A549 (cell line): Measurements from ENCODE around the gene UPB1.

ENCODE experiments used
- BHLHE40 ChIP-seq: IDR thresholded peaks from 2 replicates; pipeline ENCODE4 v1.6.1; 2012; ENCODE audit warnings: low read depth, low read length, inconsistent platforms
- CEBPB ChIP-seq, 2 experiments: fragments of >200 bp in 1 of 2; sonication (Bioruptor Twin) in 1 of 2; formaldehyde crosslinking in 1 of 2; IDR thresholded peaks; 2 replicates each; pipeline ENCODE4 v1.6.1; 2012 to 2016
- CTCF ChIP-seq: fragments of >200 bp; sonication (Bioruptor Twin); formaldehyde crosslinking; IDR thresholded peaks from 3 replicates; pipeline ENCODE4 v1.5.1; 2016
- EP300 ChIP-seq, 2 experiments: fragments of >200 bp; sonication (Bioruptor Twin); formaldehyde crosslinking; IDR thresholded peaks; 2 replicates in 1 of 2; 3 replicates in 1 of 2; pipeline ENCODE4 v1.6.1; 2016 to 2017
- HEYL ChIP-seq: fragments of 250-450 bp; sonication (Bioruptor Pico); IDR thresholded peaks from 2 replicates; pipeline ENCODE4 v1.8.0; 2021; ENCODE audit warnings: mild to moderate bottlenecking, moderate library complexity
- JUNB ChIP-seq: fragments of >200 bp; sonication (Bioruptor Twin); formaldehyde crosslinking; IDR thresholded peaks from 2 replicates; pipeline ENCODE4 v1.6.1; 2016
- MAFK ChIP-seq: fragments of 450-650 bp; IDR thresholded peaks from 2 replicates; pipeline ENCODE4 v1.6.1; 2014; ENCODE audit not compliant: partially characterized antibody
- MAZ ChIP-seq: fragments of 150-350 bp; IDR thresholded peaks from 2 replicates; pipeline ENCODE4 v1.6.1; 2014; ENCODE audit warnings: antibody characterized with exemption, low read depth, low read length, borderline replicate concordance
- MYC ChIP-seq: IDR thresholded peaks from 2 replicates; pipeline ENCODE4 v1.6.1; 2012; ENCODE audit warnings: mild to moderate bottlenecking, inconsistent platforms, low read length, improper control_type of control experiment, borderline replicate concordance
- PBX3 ChIP-seq: IDR thresholded peaks from 2 replicates; pipeline ENCODE4 v1.6.1; 2012
- POLR2A ChIP-seq: IDR thresholded peaks from 2 replicates; pipeline ENCODE4 v1.6.1; 2012; ENCODE audit warnings: mild to moderate bottlenecking, low read length
- RAD21 ChIP-seq, 2 experiments: fragments of >200 bp in 1 of 2; sonication (Bioruptor Twin) in 1 of 2; formaldehyde crosslinking in 1 of 2; IDR thresholded peaks in 1 of 2; conservative IDR thresholded peaks in 1 of 2; 2 replicates in 1 of 2; 3 replicates in 1 of 2; pipeline ENCODE4 v1.6.1; 2012 to 2018; ENCODE audit warnings: inconsistent platforms in 1 of 2
- SMC3 ChIP-seq: fragments of >200 bp; sonication (Bioruptor Twin); formaldehyde crosslinking; IDR thresholded peaks from 3 replicates; pipeline ENCODE4 v1.6.1; 2018; ENCODE audit warnings: inconsistent platforms

GRCh38 chr22:24567668-24568067, 72.5 kb downstream of the UPB1 start:
- TF ChIP-seq MYC (no peak), CEBPB (IDR thresholded peaks at IDR 0.05) (no peak), CTCF (no peak), EP300 (IDR thresholded peaks at IDR 0.05) (no peak), RAD21 (conservative IDR thresholded peaks at IDR 0.05 in 1 of 2, IDR thresholded peaks at IDR 0.05 in 1 of 2) (no peak), HEYL (CRISPR knock-in tag) (no peak), SMC3 (no peak), PBX3 (no peak), MAZ (no peak), JUNB (no peak), MAFK (no peak), POLR2A (no peak), BHLHE40 (no peak)
